AG09319 (cell line): ENCODE results near the gene NAXD.
"Not testable (repeated sequence)": the region's sequence is repeated elsewhere in the genome, so short reads cannot be mapped to it uniquely, and the experiment has no call there.

Experiments used
- DNase-seq: peaks from one replicate; pipeline ENCODE4 v3.0.0-alpha.2; 2010; ENCODE audit warnings: low read depth; ENCODE audit errors: extremely low read depth
- CTCF ChIP-seq: IDR thresholded peaks from 2 replicates; pipeline ENCODE4 v1.5.1; 2011; ENCODE audit warnings: low read depth, mild to moderate bottlenecking, inconsistent platforms, low read length, moderate library complexity

The NAXD gene

DNA sequence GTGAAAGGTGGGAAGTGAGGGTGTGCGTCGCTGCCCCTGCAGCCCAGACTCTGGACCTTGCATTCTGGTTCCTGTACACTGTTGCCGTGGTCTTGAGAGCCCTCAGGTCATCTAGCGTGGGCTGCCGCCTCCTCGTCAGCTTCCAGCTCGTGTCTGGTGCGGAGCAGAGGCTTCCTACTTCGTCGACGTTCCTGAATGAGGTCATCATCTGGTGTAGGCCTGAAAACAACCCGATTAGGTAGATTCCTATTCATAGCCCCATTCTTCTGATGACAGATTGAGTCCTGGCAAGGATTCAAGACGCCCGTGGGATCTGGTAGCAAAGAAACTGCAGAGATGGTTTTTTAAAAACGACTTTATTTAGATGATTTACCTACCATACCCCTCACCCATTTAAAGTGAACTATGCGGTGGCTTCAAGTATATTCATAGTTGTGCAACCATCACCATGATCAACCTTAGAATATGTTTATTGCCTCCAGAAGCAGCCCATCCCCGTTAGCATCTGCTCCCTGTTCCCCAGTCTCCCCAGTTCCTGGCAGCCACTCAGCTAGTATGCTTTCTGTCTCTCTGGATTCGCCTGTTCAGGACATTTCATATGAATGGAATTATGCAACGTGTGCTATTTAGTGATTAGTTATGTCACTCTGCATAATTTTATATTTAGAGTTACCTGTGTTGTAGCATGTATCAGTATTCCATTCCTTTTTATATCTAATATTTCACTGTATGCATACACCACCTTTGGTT lies 13.8 kb downstream of the NAXD start:
- TF ChIP-seq CTCF: no peak
- no peak for DNase-seq

DNA sequence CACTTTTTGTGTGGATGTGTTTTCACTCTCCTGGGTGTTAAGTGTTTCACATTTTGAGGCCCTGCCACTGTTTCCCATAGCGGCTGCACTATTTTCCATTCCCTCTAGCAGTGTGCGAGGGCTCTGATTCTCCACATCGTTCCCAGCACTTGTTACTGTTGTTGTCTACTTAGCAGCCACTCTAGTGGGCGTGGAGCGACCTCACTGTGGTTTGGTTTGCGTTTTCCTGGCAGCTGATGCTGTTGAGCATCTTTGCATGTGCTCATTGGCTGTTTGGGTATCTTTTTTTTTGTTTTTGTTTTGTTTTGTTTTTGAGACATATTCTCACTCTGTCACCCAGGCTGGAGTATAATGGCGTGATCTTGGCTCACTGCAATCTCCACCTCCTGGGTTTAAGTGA lies 14.4 kb downstream of the NAXD start:
- no peak for TF ChIP-seq CTCF
- DNase-seq: no peak

DNA sequence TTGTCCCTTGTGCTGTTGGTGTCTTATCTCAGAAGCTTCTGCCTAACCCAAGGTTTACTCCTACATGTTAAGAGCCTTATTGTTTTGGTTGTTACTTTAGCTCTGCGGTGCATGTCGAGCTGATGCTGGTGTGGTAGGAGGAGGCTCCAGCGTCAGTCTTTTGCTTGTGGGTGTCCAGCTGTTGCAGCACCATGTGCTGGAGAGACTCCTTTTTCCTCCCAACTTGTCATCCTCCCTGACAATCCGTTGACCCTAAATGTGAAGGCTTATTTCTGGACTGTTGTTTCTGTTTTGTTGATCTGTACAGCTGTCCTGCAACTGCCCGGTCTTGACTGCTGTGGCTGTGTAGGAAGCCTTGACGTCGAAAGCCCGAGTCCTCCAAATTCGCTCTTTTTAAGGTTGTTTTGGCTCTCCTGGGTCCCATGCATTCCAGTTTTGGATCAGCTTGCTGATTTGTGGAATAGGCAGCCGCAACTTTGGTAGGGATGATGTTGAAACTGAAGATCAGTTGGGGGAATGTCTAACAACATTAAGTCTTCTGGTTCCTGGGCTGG lies 15.3 kb downstream of the NAXD start:
- no peak for TF ChIP-seq CTCF

DNA sequence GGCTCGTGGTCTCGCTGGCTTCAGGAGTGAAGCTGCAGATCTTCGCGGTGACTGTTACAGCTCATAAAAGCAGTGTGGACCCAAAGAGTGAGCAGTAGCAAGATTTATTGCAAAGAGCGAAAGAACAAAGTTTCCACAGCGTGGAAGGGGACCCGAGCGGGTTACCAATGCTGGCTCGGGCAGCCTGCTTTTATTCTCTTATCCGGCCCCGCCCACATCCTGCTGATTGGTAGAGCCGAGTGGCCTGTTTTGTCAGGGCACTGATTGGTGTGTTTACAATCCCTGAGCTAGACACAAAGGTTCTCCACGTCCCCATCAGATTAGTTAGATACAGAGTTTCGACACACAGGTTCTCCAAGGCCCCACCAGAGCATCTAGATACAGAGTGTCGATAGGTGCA lies 16.9 kb downstream of the NAXD start:
- not testable (repeated sequence) for DNase-seq

More for the DNA sequence above, 15.3 kb downstream of the NAXD start:
- no peak for DNase-seq

DNA sequence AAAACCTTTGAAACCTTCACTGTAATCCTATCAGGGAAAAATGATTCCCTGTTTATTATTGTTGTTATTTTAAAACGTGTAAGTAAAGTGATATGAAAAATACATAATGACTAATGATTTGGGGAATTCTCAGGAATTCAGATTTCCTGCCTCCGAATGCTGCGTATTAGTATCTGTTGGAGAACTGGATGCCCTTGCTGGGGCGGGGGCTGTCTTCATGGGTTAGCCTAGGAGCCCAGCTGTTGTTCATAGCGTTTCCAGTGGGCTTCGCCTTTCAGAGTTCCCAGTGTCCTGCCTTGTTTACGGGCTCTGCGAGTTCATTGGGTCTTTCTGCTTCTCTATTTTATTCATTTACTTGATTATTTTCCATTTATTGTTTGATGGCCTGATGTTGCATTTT lies 18.4 kb downstream of the NAXD start:
- no peak for DNase-seq

DNA sequence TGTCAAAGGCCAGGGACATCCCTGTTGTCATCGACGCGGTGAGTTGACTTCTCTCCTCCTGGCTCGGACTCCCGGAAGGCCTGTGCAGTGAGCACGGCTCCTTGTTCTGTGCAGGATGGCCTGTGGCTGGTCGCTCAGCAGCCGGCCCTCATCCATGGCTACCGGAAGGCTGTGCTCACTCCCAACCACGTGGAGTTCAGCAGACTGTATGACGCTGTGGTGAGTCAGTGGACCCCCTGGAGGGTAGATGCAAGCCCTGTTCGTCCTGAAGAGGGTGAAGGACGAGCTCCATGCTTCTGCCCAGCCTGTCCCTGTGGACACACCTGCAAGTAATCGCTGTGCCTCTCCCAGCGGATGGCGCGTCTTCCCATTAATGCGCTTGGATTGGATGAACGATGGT lies 19.2 kb downstream of the NAXD start:
- no peak for TF ChIP-seq CTCF
- no peak for DNase-seq

More for the DNA sequence above, 18.4 kb downstream of the NAXD start:
- no peak for TF ChIP-seq CTCF

DNA sequence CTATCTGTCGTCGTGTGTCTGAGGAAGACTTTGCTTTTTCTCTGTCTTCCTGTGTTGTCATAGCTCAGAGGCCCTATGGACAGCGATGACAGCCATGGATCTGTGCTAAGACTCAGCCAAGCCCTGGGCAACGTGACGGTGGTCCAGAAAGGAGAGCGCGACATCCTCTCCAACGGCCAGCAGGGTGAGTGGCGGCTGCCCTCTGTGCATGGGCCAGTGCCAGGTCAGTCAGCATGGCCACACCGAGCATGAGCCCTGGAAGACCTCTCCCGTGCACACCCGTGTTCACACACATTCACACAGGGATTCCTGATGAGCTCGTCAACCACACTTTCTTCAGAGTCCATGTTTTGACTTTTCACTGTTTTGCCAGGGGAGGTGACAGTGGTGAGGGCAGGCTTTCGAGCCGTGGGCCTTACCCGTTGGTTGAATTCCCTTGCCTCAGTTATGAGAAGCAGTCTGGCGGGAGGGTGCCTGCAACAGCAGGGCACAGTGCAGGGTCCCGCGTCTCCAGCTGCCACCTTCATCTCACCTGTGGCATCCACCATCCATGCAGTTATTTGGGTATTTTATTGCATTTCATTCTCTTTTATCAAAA lies 20.2 kb downstream of the NAXD start:
- TF ChIP-seq CTCF: no peak
- DNase-seq: no peak

DNA sequence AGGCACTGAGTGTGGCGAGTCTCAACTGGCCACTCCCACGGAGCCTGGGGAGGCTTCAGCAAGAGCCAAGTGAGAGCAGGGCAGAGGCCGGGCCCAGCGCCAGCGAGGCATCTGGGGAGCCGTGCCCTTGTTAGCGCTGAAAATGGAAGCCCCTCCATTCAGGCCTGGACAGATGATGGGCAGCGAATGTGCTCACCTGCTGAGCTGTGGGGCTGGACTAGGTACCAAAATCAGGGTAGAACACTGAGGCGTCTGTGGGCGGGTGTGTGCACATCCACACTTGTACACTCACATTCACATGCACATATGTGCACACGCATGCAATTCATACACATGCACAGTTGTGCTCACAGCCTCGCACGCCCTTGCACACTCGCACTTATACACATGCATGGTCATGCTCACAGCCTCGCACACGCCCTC lies 20.7 kb downstream of the NAXD start:
- DNase-seq: no peak

More for the DNA sequence above, 20.7 kb downstream of the NAXD start:
- TF ChIP-seq CTCF: no peak
